Daoy (cell line): ENCODE data around the gene MEN1. TPM values are rescaled to one million over a fixed set of nuclear protein-coding genes. Genes with fewer than 3 reads are reported as not detected.

Experiments used
- DNase-seq: peaks from one replicate; pipeline ENCODE4 v3.0.0-alpha.2; 2015; ENCODE audit warnings: low read depth
- total RNA-seq: library from RNA; depleted of rRNA; stranded (reverse); fragments of >200 nt; shearing (Covaris generic); gene quantifications from 2 replicates; pipeline ENCODE4 v1.2.3, GENCODE V29; 2014; rRNA removed

MEN1 gene
- total RNA-seq, 1 experiment from 2014 or later = 15.0 TPM

GRCh38 chr11:64762674-64763525 lies 47.5 kb downstream of the MEN1 start:
- DNase-seq = peak; percentile 76

GRCh38 chr11:64762277-64762673 lies 48.1 kb downstream of the MEN1 start:
- no peak for DNase-seq

GRCh38 chr11:64760759-64761420 lies 49.5 kb downstream of the MEN1 start:
- DNase-seq = no peak

GRCh38 chr11:64759722-64760719 lies 50.3 kb downstream of the MEN1 start, which contains the start of gene PYGM:
PYGM (minus strand) TSS chr11:64759974; CDS start chr11:64759898, 76 bp downstream.
- no peak for DNase-seq

- no peak for DNase-seq
These were observed 51.1 kb downstream of the MEN1 start for GRCh38 chr11:64759131-64759721.

GRCh38 chr11:64758330-64759079 lies 51.8 kb downstream of the MEN1 start:
- no peak for DNase-seq

GRCh38 chr11:64757549-64758329 lies 52.6 kb downstream of the MEN1 start:
- no peak for DNase-seq

- DNase-seq = no peak
These were observed 54.5 kb downstream of the MEN1 start for GRCh38 chr11:64755681-64756361.

GRCh38 chr11:64754919-64755662 lies 55.3 kb downstream of the MEN1 start:
- DNase-seq = no peak

- DNase-seq = no peak
These were observed 56.0 kb downstream of the MEN1 start for GRCh38 chr11:64754124-64754918.

Other genes starting within 250 kb of the MEN1 start
- gene SLC22A12, start 219.3 kb downstream of the MEN1 start, total RNA-seq = not detected in 2 replicates
- 0.15 and 20.9 TPM in 2 replicates for gene NRXN2, start 87.4 kb downstream of the MEN1 start, total RNA-seq
- gene RASGRP2, start 66.4 kb downstream of the MEN1 start, total RNA-seq = not detected in 2 replicates
- gene PYGM, start 50.6 kb downstream of the MEN1 start, total RNA-seq = not detected in 2 replicates
- 99.7 and 151 TPM in 2 replicates for gene SF1, start 32.0 kb downstream of the MEN1 start, total RNA-seq
- gene MAP4K2, start 7.3 kb downstream of the MEN1 start, total RNA-seq = 6.7 and 10.4 TPM in 2 replicates
- 0.06 and 0.15 TPM in 2 replicates for gene CDC42BPG, start 34.1 kb upstream of the MEN1 start, total RNA-seq
- 27.0 and 35.6 TPM in 2 replicates for gene EHD1, start 68.1 kb upstream of the MEN1 start, total RNA-seq
- gene ATG2A, start 106.7 kb upstream of the MEN1 start, total RNA-seq = 8.2 and 11.1 TPM in 2 replicates
- gene PPP2R5B, start 114.1 kb upstream of the MEN1 start, total RNA-seq = 7.8 and 8.5 TPM in 2 replicates
- gene GPHA2, start 125.3 kb upstream of the MEN1 start, total RNA-seq = not detected in 2 replicates
- not detected in 2 replicates for gene MAJIN, start 161.6 kb upstream of the MEN1 start, total RNA-seq
- gene BATF2, start 186.4 kb upstream of the MEN1 start, total RNA-seq = 0.51 TPM in 1 of 2 replicates, not detected in the other
- gene ARL2, start 203.6 kb upstream of the MEN1 start, total RNA-seq = 83.4 and 194 TPM in 2 replicates
- gene SNX15, start 216.9 kb upstream of the MEN1 start, total RNA-seq = 15.8 and 17.9 TPM in 2 replicates
- 10.8 and 17.0 TPM in 2 replicates for gene SAC3D1, start 230.7 kb upstream of the MEN1 start, total RNA-seq
- gene NAALADL1, start 248.0 kb upstream of the MEN1 start, total RNA-seq = not detected in 2 replicates